ENCODE data around the gene MINDY2.
"Not testable (repeated sequence)": the region's sequence is repeated elsewhere in the genome, so short reads cannot be mapped to it uniquely, and the experiment has no call there.

The MINDY2 gene

GRCh38 chr15:58755350-58755749 lies 15.8 kb upstream of the MINDY2 start:
- no peak for DNase-seq

GRCh38 chr15:58755956-58756355 lies 15.1 kb upstream of the MINDY2 start:
- no peak for DNase-seq

- DNase-seq: no peak
These were observed 13.0 kb upstream of the MINDY2 start for GRCh38 chr15:58758141-58758540.

GRCh38 chr15:58760385-58761009 lies 10.6 kb upstream of the MINDY2 start:
- no peak for DNase-seq

- peak; percentile 26 for DNase-seq
These were observed 10.1 kb upstream of the MINDY2 start for GRCh38 chr15:58761010-58761388.

- DNase-seq: no peak
These were observed 8.8 kb upstream of the MINDY2 start for GRCh38 chr15:58762285-58762684.

GRCh38 chr15:58762731-58763130 lies 8.4 kb upstream of the MINDY2 start:
- DNase-seq: no peak

- DNase-seq: no peak
These were observed 6.6 kb upstream of the MINDY2 start for GRCh38 chr15:58764468-58764867.

- no peak for DNase-seq
These were observed 4.8 kb upstream of the MINDY2 start for GRCh38 chr15:58766290-58766689.

GRCh38 chr15:58768601-58769004 lies 2.5 kb upstream of the MINDY2 start:
- not testable (repeated sequence) for DNase-seq

GRCh38 chr15:58770519-58770856 lies 614 bp upstream of the MINDY2 start:
- no peak for DNase-seq

- DNase-seq: peak; percentile 11
These were observed 634 bp downstream of the MINDY2 start for GRCh38 chr15:58771621-58772250.

GRCh38 chr15:58773024-58773423 lies 1.9 kb downstream of the MINDY2 start:
- DNase-seq: no peak

- no peak for DNase-seq
These were observed 4.3 kb downstream of the MINDY2 start for GRCh38 chr15:58775402-58775801.

GRCh38 chr15:58777107-58777506 lies 6.0 kb downstream of the MINDY2 start:
- DNase-seq: no peak

- no peak for DNase-seq
These were observed 8.5 kb downstream of the MINDY2 start for GRCh38 chr15:58779554-58779953.

- DNase-seq: no peak
These were observed 14.3 kb downstream of the MINDY2 start for GRCh38 chr15:58785355-58785754.

GRCh38 chr15:58788056-58788710 lies 17.1 kb downstream of the MINDY2 start:
- no peak for DNase-seq

GRCh38 chr15:58793862-58794261 lies 22.8 kb downstream of the MINDY2 start:
- no peak for DNase-seq

- DNase-seq: no peak
These were observed 24.7 kb downstream of the MINDY2 start for GRCh38 chr15:58795825-58796224.

GRCh38 chr15:58797505-58797904 lies 26.4 kb downstream of the MINDY2 start:
- DNase-seq: no peak

- DNase-seq: no peak
These were observed 34.0 kb downstream of the MINDY2 start for GRCh38 chr15:58805095-58805494.

GRCh38 chr15:58823267-58823666 lies 52.2 kb downstream of the MINDY2 start:
- DNase-seq: not testable (repeated sequence)

- DNase-seq: no peak
These were observed 59.5 kb downstream of the MINDY2 start for GRCh38 chr15:58830556-58830955.

All from stimulated activated CD4-positive, alpha-beta T cell treated with anti-CD3 and anti-CD28 coated beads, Interleukin-4, amount 100 ng/mL, for 24 hours (primary cell).